H1 (cell line): ENCODE data around the gene DNAJA1.

Experiments used
- CEBPB ChIP-seq: IDR thresholded peaks from 2 replicates; pipeline ENCODE4 v1.6.1; 2012; ENCODE audit warnings: low read depth, low read length
- CHD1 ChIP-seq: IDR thresholded peaks from 2 replicates; pipeline ENCODE4 v1.6.1; 2012; ENCODE audit warnings: low read depth, low read length, improper control_type of control experiment
- EZH2 ChIP-seq: fragments of 200-600 bp; sonication (generic); IDR thresholded peaks from 2 replicates; pipeline ENCODE4 v1.7.1; 2012; ENCODE audit warnings: low read depth, mild to moderate bottlenecking, moderate library complexity, low read length, inconsistent platforms; ENCODE audit not compliant: severe bottlenecking
- MAFK ChIP-seq: IDR thresholded peaks from 2 replicates; pipeline ENCODE4 v1.6.1; 2012; ENCODE audit warnings: low read depth, mild to moderate bottlenecking, improper control_type of control experiment, low read length
- POLR2A ChIP-seq, 2 experiments: IDR thresholded peaks; 1 replicate in 1 of 2; 2 replicates in 1 of 2; pipeline ENCODE4 v1.6.1; 2011; ENCODE audit warnings: low read depth in 2 of 2, low read length in 2 of 2, mild to moderate bottlenecking in 2 of 2; ENCODE audit errors: control extremely low read depth in 1 of 2
- RFX5 ChIP-seq: IDR thresholded peaks from 2 replicates; pipeline ENCODE4 v1.6.1; 2011; ENCODE audit warnings: low read depth, low read length, improper control_type of control experiment, borderline replicate concordance
- SUZ12 ChIP-seq: fragments of 200-600 bp; sonication (generic); IDR thresholded peaks from 2 replicates; pipeline ENCODE4 v1.6.1; 2012; ENCODE audit warnings: mild to moderate bottlenecking, inconsistent platforms, low read length, moderate library complexity, mixed read lengths
- TF ChIP-seq, protein P1 (sequence below), 3 experiments: IDR thresholded peaks; 1 replicate in 2 of 3; 2 replicates in 1 of 3; pipeline versions ENCODE4 v1.5.1 to v1.6.1; 2011; ENCODE audit warnings: low read length in 3 of 3, mild to moderate bottlenecking in 3 of 3, inconsistent platforms in 2 of 3, low read depth in 1 of 3, moderate library complexity in 1 of 3; ENCODE audit not compliant: insufficient read depth in 1 of 3; ENCODE audit errors: control extremely low read depth in 1 of 3

DNA sequence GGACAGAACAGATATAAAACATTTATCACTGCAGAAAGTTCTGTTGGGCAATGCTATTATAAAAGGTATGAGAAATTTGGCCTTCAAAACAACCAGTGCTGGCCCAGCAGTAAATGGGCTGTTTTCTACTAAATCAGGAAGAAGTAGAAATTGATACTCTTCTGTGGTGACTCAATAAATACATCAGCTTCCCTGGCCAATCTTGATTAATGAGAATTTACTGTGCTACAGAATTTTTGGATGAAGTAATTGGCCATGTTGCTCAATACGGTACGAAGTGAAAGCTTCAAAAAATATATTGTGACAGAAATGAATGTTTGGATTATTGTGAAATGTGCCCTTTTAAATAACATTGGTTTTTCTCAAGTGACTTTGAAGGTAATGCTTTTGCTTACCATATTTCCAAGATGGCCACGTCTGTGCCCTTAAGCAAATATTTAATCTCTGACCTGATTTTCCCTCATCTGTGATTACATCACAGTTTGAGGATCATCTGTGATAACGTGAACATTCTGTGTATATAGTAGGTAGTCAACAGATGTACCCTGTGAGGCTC, 4.2 kb downstream of the DNAJA1 start:
- TF ChIP-seq POLR2A (IDR thresholded peaks at IDR 0.05; ENCODE audit: control extremely low read depth in 1 of 2, low read depth in 2 of 2, low read length in 2 of 2): peak in 1 of 2 experiments; percentile 11; a peak in 1 of 3 replicates
- no peak for TF ChIP-seq SUZ12
- TF ChIP-seq, protein P1, sequence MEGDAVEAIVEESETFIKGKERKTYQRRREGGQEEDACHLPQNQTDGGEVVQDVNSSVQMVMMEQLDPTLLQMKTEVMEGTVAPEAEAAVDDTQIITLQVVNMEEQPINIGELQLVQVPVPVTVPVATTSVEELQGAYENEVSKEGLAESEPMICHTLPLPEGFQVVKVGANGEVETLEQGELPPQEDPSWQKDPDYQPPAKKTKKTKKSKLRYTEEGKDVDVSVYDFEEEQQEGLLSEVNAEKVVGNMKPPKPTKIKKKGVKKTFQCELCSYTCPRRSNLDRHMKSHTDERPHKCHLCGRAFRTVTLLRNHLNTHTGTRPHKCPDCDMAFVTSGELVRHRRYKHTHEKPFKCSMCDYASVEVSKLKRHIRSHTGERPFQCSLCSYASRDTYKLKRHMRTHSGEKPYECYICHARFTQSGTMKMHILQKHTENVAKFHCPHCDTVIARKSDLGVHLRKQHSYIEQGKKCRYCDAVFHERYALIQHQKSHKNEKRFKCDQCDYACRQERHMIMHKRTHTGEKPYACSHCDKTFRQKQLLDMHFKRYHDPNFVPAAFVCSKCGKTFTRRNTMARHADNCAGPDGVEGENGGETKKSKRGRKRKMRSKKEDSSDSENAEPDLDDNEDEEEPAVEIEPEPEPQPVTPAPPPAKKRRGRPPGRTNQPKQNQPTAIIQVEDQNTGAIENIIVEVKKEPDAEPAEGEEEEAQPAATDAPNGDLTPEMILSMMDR (IDR thresholded peaks at IDR 0.05; ENCODE audit: control extremely low read depth in 1 of 3, insufficient read depth in 1 of 3, low read depth in 1 of 3, low read length in 3 of 3): no peak
- TF ChIP-seq RFX5: no peak
- TF ChIP-seq CEBPB: no peak
- no peak for TF ChIP-seq CHD1
- no peak for TF ChIP-seq EZH2
- TF ChIP-seq MAFK: no peak
